Fibroblast of lung (primary cell): Measurements from ENCODE around the gene ARRDC2.

Experiments
- EZH2 ChIP-seq: IDR thresholded peaks from 2 replicates; pipeline ENCODE4 v1.5.1; 2012; ENCODE audit warnings: low read length, control low read depth, mild to moderate bottlenecking; ENCODE audit errors: missing control alignments
- TF ChIP-seq, protein P1 (sequence below), 2 donors: IDR thresholded peaks in 1 of 2; conservative IDR thresholded peaks in 1 of 2; 1 replicate in 1 of 2; 2 replicates in 1 of 2; pipeline ENCODE4 v1.5.1; 2011 to 2012; ENCODE audit warnings: low read length in 2 of 2, control low read depth in 1 of 2, inconsistent platforms in 1 of 2, low read depth in 1 of 2, mild to moderate bottlenecking in 1 of 2

DNA sequence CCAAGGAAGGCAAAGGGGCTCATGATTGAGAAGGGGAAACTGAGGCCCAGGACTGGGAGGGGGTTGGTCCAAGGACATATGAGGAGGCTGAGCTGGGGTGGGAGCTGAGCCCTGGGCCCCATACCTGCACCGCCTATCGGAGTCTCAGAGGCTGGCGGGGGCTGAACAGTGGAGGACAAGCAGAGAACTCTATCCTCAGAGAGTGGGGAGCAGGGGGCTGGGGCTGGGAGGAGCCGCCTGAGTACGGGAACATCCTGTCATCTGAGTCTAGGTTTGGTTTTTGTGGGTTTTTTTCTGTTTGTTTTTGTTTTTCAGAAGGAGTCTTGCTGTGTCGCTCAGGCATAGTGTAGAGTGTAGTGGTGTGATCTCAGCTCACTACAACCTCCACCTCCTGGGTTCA is 6.2 kb downstream of the ARRDC2 start:
- TF ChIP-seq, protein P1, sequence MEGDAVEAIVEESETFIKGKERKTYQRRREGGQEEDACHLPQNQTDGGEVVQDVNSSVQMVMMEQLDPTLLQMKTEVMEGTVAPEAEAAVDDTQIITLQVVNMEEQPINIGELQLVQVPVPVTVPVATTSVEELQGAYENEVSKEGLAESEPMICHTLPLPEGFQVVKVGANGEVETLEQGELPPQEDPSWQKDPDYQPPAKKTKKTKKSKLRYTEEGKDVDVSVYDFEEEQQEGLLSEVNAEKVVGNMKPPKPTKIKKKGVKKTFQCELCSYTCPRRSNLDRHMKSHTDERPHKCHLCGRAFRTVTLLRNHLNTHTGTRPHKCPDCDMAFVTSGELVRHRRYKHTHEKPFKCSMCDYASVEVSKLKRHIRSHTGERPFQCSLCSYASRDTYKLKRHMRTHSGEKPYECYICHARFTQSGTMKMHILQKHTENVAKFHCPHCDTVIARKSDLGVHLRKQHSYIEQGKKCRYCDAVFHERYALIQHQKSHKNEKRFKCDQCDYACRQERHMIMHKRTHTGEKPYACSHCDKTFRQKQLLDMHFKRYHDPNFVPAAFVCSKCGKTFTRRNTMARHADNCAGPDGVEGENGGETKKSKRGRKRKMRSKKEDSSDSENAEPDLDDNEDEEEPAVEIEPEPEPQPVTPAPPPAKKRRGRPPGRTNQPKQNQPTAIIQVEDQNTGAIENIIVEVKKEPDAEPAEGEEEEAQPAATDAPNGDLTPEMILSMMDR (conservative IDR thresholded peaks at IDR 0.05 in 1 of 2, IDR thresholded peaks at IDR 0.05 in 1 of 2; ENCODE audit: low read depth in 1 of 2, low read length in 2 of 2) = no peak
- TF ChIP-seq EZH2 = no peak
